GM12878 (cell line): ENCODE data around the gene APEX1. TPM values are rescaled to one million over a fixed set of nuclear protein-coding genes. Genes with fewer than 3 reads are reported as not detected.
A peak's percentile ranks its signal among the peaks of the same experiment; 100 is the strongest.

Experiments
- ATF3 ChIP-seq: IDR thresholded peaks from 2 replicates; pipeline ENCODE4 v1.6.1; 2011; ENCODE audit warnings: low read depth, mild to moderate bottlenecking, low read length, moderate library complexity, borderline replicate concordance; ENCODE audit errors: extremely low read depth
- ETV6 ChIP-seq, 2 experiments: fragments of 450-650 bp in 1 of 2; IDR thresholded peaks in 1 of 2; conservative IDR thresholded peaks in 1 of 2; 2 replicates each; pipeline ENCODE4 v1.6.1; 2014; ENCODE audit warnings: antibody characterized with exemption in 1 of 2, borderline replicate concordance in 1 of 2, low read depth in 1 of 2, mild to moderate bottlenecking in 1 of 2, moderate library complexity in 1 of 2
- MXI1 ChIP-seq: fragments of 150-350 bp; IDR thresholded peaks from 2 replicates; pipeline ENCODE4 v1.6.1; 2011; ENCODE audit warnings: low read depth, mild to moderate bottlenecking, inconsistent platforms, low read length, improper control_type of control experiment
- MYC ChIP-seq: IDR thresholded peaks from 2 replicates; pipeline ENCODE4 v1.6.1; 2011; ENCODE audit warnings: mild to moderate bottlenecking, low read length, moderate library complexity, inconsistent platforms; ENCODE audit not compliant: insufficient read depth, insufficient replicate concordance, insufficient read length, severe bottlenecking
- PRDM15 ChIP-seq: fragments of 450-650 bp; formaldehyde crosslinking; IDR thresholded peaks from 2 replicates; pipeline ENCODE4 v1.4.0; 2020; ENCODE audit warnings: mild to moderate bottlenecking, moderate library complexity
- RB1 ChIP-seq: fragments of 450-650 bp; formaldehyde crosslinking; IDR thresholded peaks from 2 replicates; pipeline ENCODE4 v1.6.1; 2017; ENCODE audit warnings: mild to moderate bottlenecking, borderline replicate concordance
- SMAD1 ChIP-seq: fragments of 450-650 bp; IDR thresholded peaks from 2 replicates; pipeline ENCODE4 v1.6.1; 2018; ENCODE audit warnings: mild to moderate bottlenecking, low read depth; ENCODE audit not compliant: partially characterized antibody
- SPI1 ChIP-seq: IDR thresholded peaks from 2 replicates; pipeline ENCODE4 v1.6.1; 2011; ENCODE audit warnings: low read depth, mild to moderate bottlenecking, low read length, moderate library complexity, borderline replicate concordance; ENCODE audit not compliant: insufficient read depth
- SUZ12 ChIP-seq: fragments of 200-600 bp; sonication (generic); IDR thresholded peaks from one replicate; pipeline ENCODE4 v1.6.1; 2018; ENCODE audit warnings: antibody characterized with exemption, mild to moderate bottlenecking; ENCODE audit not compliant: unreplicated experiment
- TAF1 ChIP-seq: IDR thresholded peaks from 2 replicates; pipeline ENCODE4 v1.6.1; 2011; ENCODE audit warnings: mild to moderate bottlenecking, low read depth, low read length, borderline replicate concordance
- TCF3 ChIP-seq: IDR thresholded peaks from 2 replicates; pipeline ENCODE4 v1.6.1; 2012; ENCODE audit warnings: low read depth, mild to moderate bottlenecking, low read length, borderline replicate concordance; ENCODE audit not compliant: insufficient read depth
- TCF7 ChIP-seq: IDR thresholded peaks from 2 replicates; pipeline ENCODE4 v1.6.1; 2014; ENCODE audit warnings: antibody characterized with exemption, borderline replicate concordance
- USF1 ChIP-seq: IDR thresholded peaks from 2 replicates; pipeline ENCODE4 v1.6.1; 2011; ENCODE audit warnings: borderline replicate concordance, low read depth, mild to moderate bottlenecking, moderate library complexity, mixed read lengths, low read length; ENCODE audit not compliant: insufficient read depth; ENCODE audit errors: extremely low read length
- ZBTB4 ChIP-seq: fragments of 450-650 bp; formaldehyde crosslinking; IDR thresholded peaks from 2 replicates; pipeline ENCODE4 v1.4.0; 2022; ENCODE audit warnings: mild to moderate bottlenecking, moderate library complexity
- ZNF217 ChIP-seq: fragments of 450-650 bp; IDR thresholded peaks from 2 replicates; pipeline ENCODE4 v1.6.1; 2017; ENCODE audit warnings: antibody characterized with exemption, mild to moderate bottlenecking
- polyA plus RNA-seq, 11 experiments: library from polyadenylated mRNA; depleted of rRNA in 4 of 11; unstranded in 6 of 11; stranded (reverse) in 5 of 11; fragments of >200 nt; fragmentation: Nextera tagmentation in 4 of 11; fragmentation: Illumina TruSeq in 1 of 11; extraction: Ambion mirVana in 4 of 11; extraction: Trizol in 1 of 11; gene quantifications; 1 replicate in 1 of 11; 2 replicates in 10 of 11; pipeline versions ENCODE4 v1.2.1 to v1.2.3, GENCODE V29; 2011 to 2016; ENCODE audit warnings: inconsistent platforms in 2 of 11, missing spikeins in 2 of 11, low read depth in 1 of 11
- total RNA-seq, 4 experiments: library from RNA; depleted of rRNA in 3 of 4; stranded (reverse); fragments of >200 nt in 3 of 4; fragmentation: Illumina TruSeq in 1 of 4; extraction: Trizol in 1 of 4; gene quantifications; 2 replicates each; pipeline versions ENCODE4 v1.2.1 to v1.2.3, GENCODE V29; 2013 to 2021

Gene APEX1
- total and polyA plus RNA-seq, 10 of the 15 experiments (the other 5 are each of a cell fraction or from before 2014, with no cell fraction given): 115 to 407 (median 300) TPM

GRCh38 chr14:20454516-20455354 is at the start of gene APEX1, which contains the start of gene OSGEP (continued):
- TF ChIP-seq MYC (peak; percentile 78), TCF7 (0 out of 2 replicates have a peak, but pooled peaks have one; percentile 0), TCF3 (no peak), ZNF217 (no peak), PRDM15 (CRISPR knock-in tag) (peak; percentile 97), RB1 (0 out of 2 replicates have a peak, but pooled peaks have one; percentile 41), MXI1 (peak; percentile 98), ATF3 (peak; percentile 97), SUZ12 (no peak), TAF1 (peak; percentile 86), USF1 (peak; percentile 100), SMAD1 (no peak), ETV6 (conservative IDR thresholded peaks at IDR 0.05 in 1 of 2, IDR thresholded peaks at IDR 0.05 in 1 of 2; ENCODE audit: borderline replicate concordance in 1 of 2, low read depth in 1 of 2) (peak in 1 of 2 experiments; percentile 60; a peak in 2 of 4 replicates), ZBTB4 (CRISPR knock-in tag) (peak; percentile 97), SPI1 (no peak)
